GM12878 (cell line): ENCODE data around the gene DISC1. TPM values are rescaled to one million over a fixed set of nuclear protein-coding genes. Genes with fewer than 3 reads are reported as not detected.

Experiments used
- ATAC-seq: fragments of 200-7000 bp; cut with Tn5 transposase; 3 replicates; pipeline ENCODE4 v1.9.1; 2020; ENCODE audit warnings: mild to moderate bottlenecking, moderate library complexity
- BruUV-seq: library from RNA; stranded (reverse); fragments of 400-500 nt; replicated peaks from 2 replicates; lab custom pipeline; 2021; lab: Mats Ljungman, UMichigan
- CTCF ChIA-PET: fragments of 300-600 bp; sonication (Branson Sonifier 250); formaldehyde crosslinking; extraction: SDS; loops from one replicate; lab custom pipeline; 2021; ENCODE audit warnings: inconsistent platforms; lab: Yijun Ruan, JAX
- POLR2A ChIA-PET: fragments of 350-600 bp; formaldehyde crosslinking; extraction: SDS; loops from one replicate; lab custom pipeline; 2021; ENCODE audit warnings: inconsistent platforms; lab: Charles Lee
- RAD21 ChIA-PET: fragments of 300-600 bp; sonication (Branson Sonifier 250); formaldehyde crosslinking; loops from one replicate; lab custom pipeline; 2023; ENCODE audit warnings: antibody characterized with exemption; ENCODE audit not compliant: unreplicated experiment; lab: Charles Lee
- SMC1A ChIA-PET: fragments of 300-600 bp; sonication (Branson Sonifier 250); formaldehyde crosslinking; loops from one replicate; lab custom pipeline; 2023; ENCODE audit not compliant: unreplicated experiment, uncharacterized antibody; lab: Charles Lee
- DNase-seq: peaks from one replicate; pipeline ENCODE4 v3.0.0-alpha.2; 2011; ENCODE audit warnings: low read depth, low spot score
- FAIRE-seq: peaks from 3 replicates; lab custom pipeline; 2011; peaks lifted over from hg19 to GRCh38; lab: Jason Lieb, UNC
- H2AFZ ChIP-seq: 2 replicates; pipeline ENCODE4 v1.6.0; 2011; ENCODE audit warnings: low read depth, low read length, control low read depth; ENCODE audit not compliant: control insufficient read depth
- H3K27ac ChIP-seq: 2 replicates; pipeline ENCODE4 v1.5.1; 2011; ENCODE audit warnings: control low read depth; ENCODE audit not compliant: control insufficient read depth, insufficient read depth
- H3K27me3 ChIP-seq, 2 experiments: replicated peaks in 1 of 2; 2 replicates each; pipeline versions ENCODE4 v1.6.0 to v1.6.1; 2011; ENCODE audit warnings: low read length in 1 of 2; ENCODE audit not compliant: control insufficient read depth in 2 of 2, insufficient read depth in 2 of 2
- H3K36me3 ChIP-seq, 2 experiments: 2 replicates each; pipeline ENCODE4 v1.5.1; 2011; ENCODE audit warnings: low read length in 1 of 2; ENCODE audit not compliant: control insufficient read depth in 2 of 2, insufficient read depth in 2 of 2
- H3K4me1 ChIP-seq: 2 replicates; pipeline ENCODE4 v1.6.1; 2011; ENCODE audit warnings: mild to moderate bottlenecking, low read length, moderate library complexity, mixed read lengths; ENCODE audit not compliant: control insufficient read depth, insufficient read depth
- H3K4me2 ChIP-seq: 2 replicates; pipeline ENCODE4 v1.6.0; 2011; ENCODE audit warnings: control low read depth; ENCODE audit not compliant: control insufficient read depth, insufficient read depth
- H3K4me3 ChIP-seq: fragments of 200-600 bp; sonication (generic); 2 replicates; pipeline ENCODE4 v1.5.1; 2016
- H3K79me2 ChIP-seq: 2 replicates; pipeline ENCODE4 v1.6.0; 2011; ENCODE audit warnings: low read length; ENCODE audit not compliant: control insufficient read depth, insufficient read depth
- H3K9ac ChIP-seq: 2 replicates; pipeline ENCODE4 v1.8.0; 2011; ENCODE audit warnings: low read length, control low read depth, mixed read lengths; ENCODE audit not compliant: control insufficient read depth, insufficient read depth
- H3K9me3 ChIP-seq: replicated peaks from 3 replicates; pipeline ENCODE4 v1.5.1; 2011; ENCODE audit warnings: mild to moderate bottlenecking, low read length; ENCODE audit not compliant: control insufficient read depth, insufficient read depth
- H4K20me1 ChIP-seq: 2 replicates; pipeline ENCODE4 v1.6.0; 2011; ENCODE audit not compliant: control insufficient read depth, insufficient read depth
- BRCA1 ChIP-seq: IDR thresholded peaks from 2 replicates; pipeline ENCODE4 v1.6.1; 2011; ENCODE audit warnings: low read depth, low read length, improper control_type of control experiment
- CBFB ChIP-seq: IDR thresholded peaks from 2 replicates; pipeline ENCODE4 v1.6.1; 2016; ENCODE audit warnings: antibody characterized with exemption, low read depth
- CHD4 ChIP-seq: fragments of 200-600 bp; sonication (generic); IDR thresholded peaks from 2 replicates; pipeline ENCODE4 v1.6.1; 2016; ENCODE audit warnings: mild to moderate bottlenecking
- CTCF ChIP-seq, 3 experiments: IDR thresholded peaks in 2 of 3; conservative IDR thresholded peaks in 1 of 3; 2 replicates each; pipeline ENCODE4 v1.5.1; 2011; ENCODE audit warnings: low read depth in 3 of 3, low read length in 3 of 3, mild to moderate bottlenecking in 3 of 3, control low read depth in 2 of 3, moderate library complexity in 2 of 3, inconsistent platforms in 1 of 3, mixed read lengths in 1 of 3; ENCODE audit not compliant: control insufficient read depth in 2 of 3, insufficient read depth in 1 of 3; ENCODE audit errors: extremely low read depth in 1 of 3
- ESRRA ChIP-seq: IDR thresholded peaks from 2 replicates; pipeline ENCODE4 v1.6.1; 2012; ENCODE audit warnings: mild to moderate bottlenecking, low read length, improper control_type of control experiment
- HCFC1 ChIP-seq: fragments of 150-350 bp; IDR thresholded peaks from 2 replicates; pipeline ENCODE4 v1.6.1; 2014; ENCODE audit warnings: low read length
- HDAC2 ChIP-seq: fragments of 200-600 bp; sonication (generic); IDR thresholded peaks from 2 replicates; pipeline ENCODE4 v1.6.1; 2017
- HDAC6 ChIP-seq: fragments of 200-600 bp; sonication (generic); IDR thresholded peaks from one replicate; pipeline ENCODE4 v1.8.0; 2017; ENCODE audit warnings: antibody characterized with exemption; ENCODE audit not compliant: unreplicated experiment
- KDM1A ChIP-seq: fragments of 200-600 bp; sonication (generic); IDR thresholded peaks from 2 replicates; pipeline ENCODE4 v1.6.1; 2016; ENCODE audit warnings: borderline replicate concordance
- MEF2A ChIP-seq: IDR thresholded peaks from 2 replicates; pipeline ENCODE4 v1.6.1; 2011; ENCODE audit warnings: low read depth, mild to moderate bottlenecking, low read length, moderate library complexity; ENCODE audit not compliant: insufficient read depth
- MEF2B ChIP-seq: fragments of 450-650 bp; IDR thresholded peaks from 2 replicates; pipeline ENCODE4 v1.6.1; 2018; ENCODE audit warnings: mild to moderate bottlenecking, moderate library complexity; ENCODE audit not compliant: partially characterized antibody, poor library complexity, severe bottlenecking
- NBN ChIP-seq: fragments of 450-650 bp; IDR thresholded peaks from 2 replicates; pipeline ENCODE4 v1.6.1; 2016
- NKRF ChIP-seq: fragments of 450-650 bp; conservative IDR thresholded peaks from 2 replicates; pipeline ENCODE4 v1.6.1; 2017; ENCODE audit warnings: mild to moderate bottlenecking, moderate library complexity
- PKNOX1 ChIP-seq: fragments of 450-650 bp; IDR thresholded peaks from 2 replicates; pipeline ENCODE4 v1.6.1; 2016; ENCODE audit warnings: mild to moderate bottlenecking
- POU2F2 ChIP-seq: IDR thresholded peaks from 3 replicates; pipeline ENCODE4 v1.6.1; 2011; ENCODE audit warnings: low read depth, mild to moderate bottlenecking, low read length, borderline replicate concordance
- SMAD5 ChIP-seq: IDR thresholded peaks from 2 replicates; pipeline ENCODE4 v1.6.1; 2016; ENCODE audit warnings: antibody characterized with exemption, low read depth
- TARDBP ChIP-seq: IDR thresholded peaks from 2 replicates; pipeline ENCODE4 v1.6.1; 2016; ENCODE audit warnings: borderline replicate concordance
- WGBS: methylation state at CpG from one replicate; pipeline ENCODE4 v1.1.6; 2016; ENCODE audit warnings: low lambda C conversion rate; ENCODE audit not compliant: insufficient replicate concordance, insufficient coverage; ENCODE audit errors: missing lambda C conversion rate; 5-methylcytosine and 5-hydroxymethylcytosine counted together
- in situ Hi-C: fragments of 300-500 bp; cut with MboI; formaldehyde crosslinking; loops from 9 replicates; pipeline ENCODE4 v1.14.3; 2018; ENCODE audit warnings: mixed read lengths
- intact Hi-C: fragments of 100-400 bp; cut with micrococcal nuclease; formaldehyde crosslinking; loops from one replicate; pipeline ENCODE4 v1.14.2; 2022; ENCODE audit not compliant: unreplicated experiment
- polyA plus RNA-seq, 11 experiments: library from polyadenylated mRNA; depleted of rRNA in 4 of 11; unstranded in 6 of 11; stranded (reverse) in 5 of 11; fragments of >200 nt; fragmentation: Nextera tagmentation in 4 of 11; fragmentation: Illumina TruSeq in 1 of 11; extraction: Ambion mirVana in 4 of 11; extraction: Trizol in 1 of 11; gene quantifications; 1 replicate in 1 of 11; 2 replicates in 10 of 11; pipeline versions ENCODE4 v1.2.1 to v1.2.3, GENCODE V29; 2011 to 2016; ENCODE audit warnings: inconsistent platforms in 2 of 11, missing spikeins in 2 of 11, low read depth in 1 of 11
- total RNA-seq, 4 experiments: library from RNA; depleted of rRNA in 3 of 4; stranded (reverse); fragments of >200 nt in 3 of 4; fragmentation: Illumina TruSeq in 1 of 4; extraction: Trizol in 1 of 4; gene quantifications; 2 replicates each; pipeline versions ENCODE4 v1.2.1 to v1.2.3, GENCODE V29; 2013 to 2021

Gene DISC1
- total and polyA plus RNA-seq, 10 of the 15 experiments (the other 5 are each of a cell fraction or from before 2014, with no cell fraction given): 0.05 to 0.72 (median 0.19) TPM; not detected in 1

GRCh38 chr1:231855926-231856325 is 229.3 kb downstream of the DISC1 start:
- 65% methylated on average over 5 of the region's 5 CpGs for WGBS
- no peaks in the 10 kb centered on the region for H3K9me3 ChIP-seq
- CTCF ChIA-PET: interaction anchor here (1.0 to 3.9 kb wide), 2 partner anchors 11 to 14 kb away, joined by 3 to 20 read pairs; no protein-coding TSS in a partner anchor
- FAIRE-seq (no peak), ATAC-seq (no peak), DNase-seq (no peak)
- no peaks in the 10 kb centered on the region for H3K79me2 ChIP-seq
- H3K4me2 ChIP-seq: no peak overlapping the region
- H3K4me3 ChIP-seq: no peak overlapping the region
- H4K20me1 ChIP-seq: no peaks in the 10 kb centered on the region
- in situ Hi-C loops (no loop called here), intact Hi-C loops (no loop called here)
- H3K36me3 ChIP-seq: no peaks in the 10 kb centered on the region
- no peaks in the 10 kb centered on the region for H3K27me3 ChIP-seq
- no peak overlapping the region for H2AFZ ChIP-seq
- POLR2A ChIA-PET: no interaction called here
- BruUV-seq: no TSS peak
- TF ChIP-seq NBN (no peak), HDAC2 (no peak), CHD4 (no peak), POU2F2 (no peak), ESRRA (no peak), NKRF (no peak), HCFC1 (no peak), CTCF (IDR thresholded peaks at IDR 0.05 in 2 of 3, conservative IDR thresholded peaks at IDR 0.05 in 1 of 3; ENCODE audit: control insufficient read depth in 2 of 3, extremely low read depth in 1 of 3, insufficient read depth in 1 of 3, low read depth in 3 of 3, low read length in 3 of 3) (no peak), BRCA1 (no peak), CBFB (no peak), KDM1A (no peak), SMAD5 (no peak), PKNOX1 (no peak), TARDBP (no peak), MEF2A (no peak), HDAC6 (no peak), MEF2B (no peak)
- no peak overlapping the region for H3K9ac ChIP-seq
- RAD21 ChIA-PET: no interaction called here
- H3K27ac ChIP-seq: no peak overlapping the region
- SMC1A ChIA-PET: interaction anchor here (1.0 kb wide), 1 partner anchor 12 kb away, joined by 3 read pairs; no protein-coding TSS in a partner anchor
- no peaks in the 10 kb centered on the region for H3K4me1 ChIP-seq
